GM21528 (cell line): Measurements from ENCODE around the gene GIGYF2.
"Not testable (repeated sequence)": the region's sequence is repeated elsewhere in the genome, so short reads cannot be mapped to it uniquely, and the experiment has no call there.

Experiments
- ATAC-seq: cut with Tn5 transposase; IDR thresholded peaks from one replicate; pipeline ENCODE4 v1.9.1; 2021; ENCODE audit warnings: mild to moderate bottlenecking, moderate library complexity; ENCODE audit not compliant: unreplicated experiment, low FRiP score

The GIGYF2 gene

DNA sequence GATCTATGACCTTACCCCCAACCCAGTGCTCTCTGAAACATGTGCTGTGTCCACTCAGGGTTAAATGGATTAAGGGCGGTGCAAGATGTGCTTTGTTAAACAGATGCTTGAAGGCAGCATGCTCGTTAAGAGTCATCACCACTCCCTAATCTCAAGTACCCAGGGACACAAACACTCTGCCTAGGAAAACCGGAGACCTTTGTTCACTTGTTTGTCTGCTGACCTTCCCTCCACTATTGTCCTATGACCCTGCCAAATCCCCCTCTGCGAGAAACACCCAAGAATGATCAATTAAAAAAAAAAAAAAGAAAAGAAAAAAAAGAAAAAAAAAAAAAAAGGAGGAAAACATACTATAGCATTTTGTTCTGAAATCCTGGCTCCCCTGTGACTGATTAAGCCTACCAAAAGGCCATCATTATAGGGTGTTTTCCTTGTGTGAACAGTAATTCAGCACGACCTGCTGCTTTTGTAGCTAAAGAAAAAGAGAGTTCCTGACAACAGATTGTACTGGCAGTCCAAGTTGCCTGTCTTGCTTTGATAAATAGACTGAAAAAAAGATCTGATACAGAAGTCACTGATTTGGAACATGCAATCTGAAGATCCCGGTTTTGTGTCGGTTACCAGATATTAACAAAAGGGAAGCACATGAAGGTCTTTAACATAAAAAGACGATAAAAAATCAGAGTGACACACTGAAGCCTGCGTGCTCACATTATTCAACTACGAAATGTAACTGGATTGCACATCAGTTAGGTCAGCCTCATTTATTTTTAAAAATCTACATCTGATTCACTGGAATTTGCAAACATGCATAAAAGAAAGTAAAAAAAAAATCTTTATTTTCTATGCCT is 210.0 kb downstream of the GIGYF2 start:
- ATAC-seq: not testable (repeated sequence)

DNA sequence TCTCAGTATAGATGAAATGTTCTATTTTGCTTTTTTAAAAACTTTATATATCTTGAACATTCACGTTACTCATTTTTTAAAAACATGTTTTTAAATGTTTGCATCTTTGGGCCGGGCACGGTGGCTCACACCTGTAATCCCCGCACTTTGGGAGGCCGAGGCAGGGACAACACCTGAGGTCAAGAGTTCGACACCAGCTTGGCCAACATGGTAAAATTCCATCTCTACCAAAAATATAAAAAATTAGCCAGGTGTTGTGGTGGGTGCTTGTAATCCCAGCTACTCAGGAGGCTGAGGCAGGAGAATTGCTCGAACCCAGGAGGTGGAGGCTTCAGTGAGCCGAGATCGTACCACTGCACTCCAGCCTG is 210.6 kb downstream of the GIGYF2 start:
- ATAC-seq: not testable (repeated sequence)

DNA sequence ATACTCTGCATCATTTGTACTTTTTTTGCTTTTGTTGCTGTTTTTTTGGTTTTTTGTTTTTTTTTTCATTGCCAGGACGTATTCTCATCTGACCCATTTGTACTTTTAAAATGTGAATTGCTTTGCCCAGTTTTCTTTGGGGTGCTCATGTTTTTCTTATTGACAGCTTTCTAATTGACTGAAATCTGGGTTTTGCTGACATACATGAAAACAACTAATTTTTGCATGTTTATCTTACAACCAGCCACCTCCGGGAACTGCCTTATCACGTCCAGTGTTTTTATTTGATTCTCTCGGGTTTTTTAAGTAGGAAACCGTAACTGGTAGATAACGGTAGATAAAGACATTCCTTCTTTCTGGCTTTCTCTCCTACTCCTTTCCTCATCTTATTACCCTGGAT is 211.6 kb downstream of the GIGYF2 start:
- ATAC-seq: no peak
